Fibroblast of lung (primary cell): ENCODE results near the gene IL1RN.

Experiments used
- CTCF ChIP-seq, 2 donors: IDR thresholded peaks in 1 of 2; conservative IDR thresholded peaks in 1 of 2; 1 replicate in 1 of 2; 2 replicates in 1 of 2; pipeline ENCODE4 v1.5.1; 2011 to 2012; ENCODE audit warnings: low read length in 2 of 2, control low read depth in 1 of 2, inconsistent platforms in 1 of 2, low read depth in 1 of 2, mild to moderate bottlenecking in 1 of 2
- EZH2 ChIP-seq: IDR thresholded peaks from 2 replicates; pipeline ENCODE4 v1.5.1; 2012; ENCODE audit warnings: low read length, control low read depth, mild to moderate bottlenecking; ENCODE audit errors: missing control alignments

GRCh38 chr2:113179446-113180045, 52.1 kb downstream of the IL1RN start:
- no peak for TF ChIP-seq CTCF (conservative IDR thresholded peaks at IDR 0.05 in 1 of 2, IDR thresholded peaks at IDR 0.05 in 1 of 2; ENCODE audit: low read depth in 1 of 2, low read length in 2 of 2)
- no peak for TF ChIP-seq EZH2
